Testis (tissue), 3 donors: ENCODE results near the gene NR2E1. TPM values are rescaled to one million over a fixed set of nuclear protein-coding genes. Genes with fewer than 3 reads are reported as not detected.

Experiments used
- DNase-seq: peaks from one replicate; pipeline ENCODE4 v3.0.0-alpha.2; 2019
- H3K27ac ChIP-seq, 2 donors: fragments of 200-600 bp; sonication (generic); one replicate each; pipeline ENCODE4 v1.5.1; 2019
- H3K27me3 ChIP-seq: fragments of 200-600 bp; sonication (generic); one replicate; pipeline ENCODE4 v1.5.1; 2019
- H3K36me3 ChIP-seq: fragments of 200-600 bp; sonication (generic); one replicate; pipeline ENCODE4 v1.5.1; 2017; ENCODE audit warnings: low read depth; ENCODE audit errors: missing control alignments
- H3K4me1 ChIP-seq: fragments of 200-600 bp; sonication (generic); one replicate; pipeline ENCODE4 v1.5.1; 2019
- H3K4me3 ChIP-seq, 2 donors: fragments of 200-600 bp; sonication (generic); one replicate each; pipeline ENCODE4 v1.5.1; 2017 to 2019
- H3K9me3 ChIP-seq: fragments of 200-600 bp; sonication (generic); one replicate; pipeline ENCODE4 v1.5.1; 2017
- CTCF ChIP-seq, 3 experiments: fragments of 450-650 bp in 2 of 3; fragments of 200-600 bp in 1 of 3; sonication (generic) in 1 of 3; IDR thresholded peaks; one replicate each; pipeline ENCODE4 v1.5.1; 2016 to 2019; ENCODE audit warnings: antibody characterized with exemption in 3 of 3, mild to moderate bottlenecking in 2 of 3, moderate library complexity in 1 of 3
- POLR2A ChIP-seq: fragments of 450-650 bp; IDR thresholded peaks from one replicate; pipeline ENCODE4 v1.6.1; 2017; ENCODE audit warnings: antibody characterized with exemption, mild to moderate bottlenecking, moderate library complexity
- WGBS, 2 donors: methylation state at CpG; one replicate each; pipeline ENCODE4 v1.1.5; 2018; 5-methylcytosine and 5-hydroxymethylcytosine counted together
- intact Hi-C: fragments of 100-400 bp; cut with DNase I; formaldehyde crosslinking; loops from one replicate; pipeline ENCODE4 v1.15.1; 2023; ENCODE audit warnings: low total_unique reads
- polyA plus RNA-seq: library from polyadenylated mRNA; stranded (reverse); fragments of 350-450 nt; fragmentation: Illumina TruSeq; extraction: RNeasy Lipid Tissue Mini Kit (QIAGEN cat#74804); gene quantifications from one replicate; pipeline ENCODE4 v1.2.3, GENCODE V29; 2014; ENCODE audit warnings: low read depth, low replicate concordance; ENCODE audit not compliant: insufficient read depth
- total RNA-seq, 2 donors: library from RNA; depleted of rRNA; stranded (reverse); fragments of >200 nt; gene quantifications; one replicate each; pipeline ENCODE4 v1.2.3, GENCODE V29; 2016

Gene NR2E1
- total and polyA plus RNA-seq, 3 donors from 2014 or later, result 0.12 to 0.39 (median 0.30) TPM

GRCh38 chr6:108200631-108201030 lies 34.8 kb downstream of the NR2E1 start:
- WGBS, 2 donors, result 90 to 91% methylated on average over 7 of the region's 7 CpGs
- H3K36me3 ChIP-seq, result no peaks in the 10 kb centered on the region
- DNase-seq, result no peak
- no peak overlapping the region for H3K4me3 ChIP-seq
- TF ChIP-seq CTCF (IDR thresholded peaks at IDR 0.05) (no peak), POLR2A (no peak)
- H3K4me1 ChIP-seq, result no peaks in the 10 kb centered on the region
- no peaks in the 10 kb centered on the region for H3K27me3 ChIP-seq
- H3K9me3 ChIP-seq, result no peaks in the 10 kb centered on the region
- intact Hi-C loops, result no loop called here
- no peak overlapping the region for H3K27ac ChIP-seq

- H3K9me3 ChIP-seq, result no peaks in the 10 kb centered on the region
- TF ChIP-seq CTCF (IDR thresholded peaks at IDR 0.05), result no peak
- no peak for TF ChIP-seq POLR2A
- no peak overlapping the region for H3K4me3 ChIP-seq
- H3K4me1 ChIP-seq, result no peaks in the 10 kb centered on the region
- H3K27me3 ChIP-seq, result no peaks in the 10 kb centered on the region
- no peak overlapping the region for H3K27ac ChIP-seq
- no peaks in the 10 kb centered on the region for H3K36me3 ChIP-seq
- intact Hi-C loops, result no loop called here
- DNase-seq, result no peak
- WGBS, 2 donors, result 68 to 69% methylated on average over 14 of the region's 14 CpGs
Measured at GRCh38 chr6:108203189-108204112, 37.6 kb downstream of the NR2E1 start.

GRCh38 chr6:108207013-108207412 lies 41.2 kb downstream of the NR2E1 start:
- no peak for DNase-seq
- Histone ChIP-seq H3K4me1 (no peaks in the 10 kb centered on the region), H3K9me3 (no peaks in the 10 kb centered on the region), H3K27ac (no peak overlapping the region), H3K36me3 (no peaks in the 10 kb centered on the region), H3K4me3 (no peak overlapping the region), H3K27me3 (no peaks in the 10 kb centered on the region)
- 90 to 96% methylated on average over 4 of the region's 4 CpGs for WGBS, 2 donors
- no peak for TF ChIP-seq CTCF (IDR thresholded peaks at IDR 0.05)
- TF ChIP-seq POLR2A, result no peak
- intact Hi-C loops, result no loop called here

- Histone ChIP-seq H3K4me3 (no peak overlapping the region), H3K36me3 (no peaks in the 10 kb centered on the region), H3K27me3 (no peaks in the 10 kb centered on the region), H3K9me3 (no peaks in the 10 kb centered on the region), H3K4me1 (no peaks in the 10 kb centered on the region), H3K27ac (no peak overlapping the region)
- intact Hi-C loops, result no loop called here
- WGBS, 2 donors, result 94 to 96% methylated on average over 5 of the region's 5 CpGs
- no peak for TF ChIP-seq POLR2A
- TF ChIP-seq CTCF (IDR thresholded peaks at IDR 0.05), result no peak
- no peak for DNase-seq
Measured at GRCh38 chr6:108209738-108210137, 43.9 kb downstream of the NR2E1 start.

GRCh38 chr6:108210556-108210955 lies 44.7 kb downstream of the NR2E1 start:
- 81 to 83% methylated on average over 2 of the region's 2 CpGs for WGBS, 2 donors
- no peak for DNase-seq
- no peak overlapping the region for H3K4me3 ChIP-seq
- no peak overlapping the region for H3K27ac ChIP-seq
- intact Hi-C loops, result no loop called here
- H3K4me1 ChIP-seq, result no peaks in the 10 kb centered on the region
- no peaks in the 10 kb centered on the region for H3K9me3 ChIP-seq
- TF ChIP-seq POLR2A (no peak), CTCF (IDR thresholded peaks at IDR 0.05) (no peak)
- no peaks in the 10 kb centered on the region for H3K27me3 ChIP-seq
- no peaks in the 10 kb centered on the region for H3K36me3 ChIP-seq
